Fibroblast of skin of left biceps (primary cell): ENCODE measurements around the gene DPP7.
"Not testable (repeated sequence)": the region's sequence is repeated elsewhere in the genome, so short reads cannot be mapped to it uniquely, and the experiment has no call there.

Source experiments
- DNase-seq, 2 experiments: peaks; one replicate each; pipeline ENCODE4 v3.0.0-alpha.2; 2013; ENCODE audit warnings: low read depth in 2 of 2

DPP7 gene

GRCh38 chr9:137070906-137071275, 43.6 kb downstream of the DPP7 start:
- no peak for DNase-seq

GRCh38 chr9:137070201-137070905, 44.2 kb downstream of the DPP7 start, which contains the start of gene SAPCD2:
TSS of gene SAPCD2 (minus strand) at chr9:137070557. CDS start at chr9:137070460, 97 bp downstream.
- DNase-seq = no peak

- no peak for DNase-seq
These were observed 44.9 kb downstream of the DPP7 start for GRCh38 chr9:137069508-137070091.

GRCh38 chr9:137068539-137069507, 45.7 kb downstream of the DPP7 start:
- DNase-seq = no peak

GRCh38 chr9:137067860-137068538, 46.5 kb downstream of the DPP7 start:
- DNase-seq = no peak

- no peak for DNase-seq
These were observed 48.3 kb downstream of the DPP7 start for GRCh38 chr9:137066096-137066861.

GRCh38 chr9:137065336-137065967, 49.1 kb downstream of the DPP7 start:
- no peak for DNase-seq

GRCh38 chr9:137064880-137065164, 49.7 kb downstream of the DPP7 start:
- DNase-seq = no peak

- DNase-seq = no peak
These were observed 50.3 kb downstream of the DPP7 start for GRCh38 chr9:137064027-137064879.

GRCh38 chr9:137063311-137064026, 51.1 kb downstream of the DPP7 start:
- no peak for DNase-seq

- DNase-seq = not testable (repeated sequence)
These were observed 51.7 kb downstream of the DPP7 start for GRCh38 chr9:137062798-137063197.

- no peak for DNase-seq
These were observed 52.1 kb downstream of the DPP7 start for GRCh38 chr9:137062384-137062783.
